WERI-Rb-1 (cell line): ENCODE results near the gene ALPK1.

Source experiments
- DNase-seq: peaks from one replicate; pipeline ENCODE4 v3.0.0-alpha.2; 2020
- H3K27ac ChIP-seq: fragments of 250-450 bp; sonication (Bioruptor Pico); 2 replicates; pipeline ENCODE4 v1.5.1; 2020; ENCODE audit warnings: mild to moderate bottlenecking, moderate library complexity
- H3K27me3 ChIP-seq: fragments of 250-450 bp; sonication (Bioruptor Pico); 2 replicates; pipeline ENCODE4 v1.5.1; 2021; ENCODE audit warnings: mild to moderate bottlenecking, low read depth, moderate library complexity; ENCODE audit not compliant: insufficient read depth, severe bottlenecking
- H3K36me3 ChIP-seq: fragments of 250-450 bp; sonication (Bioruptor Pico); 2 replicates; pipeline ENCODE4 v1.5.1; 2020; ENCODE audit warnings: mild to moderate bottlenecking, moderate library complexity
- H3K4me3 ChIP-seq: 2 replicates; pipeline ENCODE4 v1.5.1; 2011; ENCODE audit warnings: low read depth, mild to moderate bottlenecking, control low read depth, low read length
- H3K9me3 ChIP-seq: fragments of 250-450 bp; sonication (Bioruptor Pico); 2 replicates; pipeline ENCODE4 v1.5.1; 2021; ENCODE audit warnings: mild to moderate bottlenecking, moderate library complexity; ENCODE audit not compliant: severe bottlenecking
- CTCF ChIP-seq: IDR thresholded peaks from 2 replicates; pipeline ENCODE4 v1.5.1; 2011; ENCODE audit warnings: low read depth, mild to moderate bottlenecking, control low read depth, inconsistent platforms, low read length

ALPK1 gene

GRCh38 chr4:112311516-112311915, 14.3 kb downstream of the ALPK1 start:
- Histone ChIP-seq H3K4me3 (no peak overlapping the region), H3K36me3 (no peaks in the 10 kb centered on the region), H3K9me3 (no peaks in the 10 kb centered on the region), H3K27me3 (no peaks in the 10 kb centered on the region), H3K27ac (no peak overlapping the region)
- no peak for DNase-seq
- TF ChIP-seq CTCF, result no peak

DNA sequence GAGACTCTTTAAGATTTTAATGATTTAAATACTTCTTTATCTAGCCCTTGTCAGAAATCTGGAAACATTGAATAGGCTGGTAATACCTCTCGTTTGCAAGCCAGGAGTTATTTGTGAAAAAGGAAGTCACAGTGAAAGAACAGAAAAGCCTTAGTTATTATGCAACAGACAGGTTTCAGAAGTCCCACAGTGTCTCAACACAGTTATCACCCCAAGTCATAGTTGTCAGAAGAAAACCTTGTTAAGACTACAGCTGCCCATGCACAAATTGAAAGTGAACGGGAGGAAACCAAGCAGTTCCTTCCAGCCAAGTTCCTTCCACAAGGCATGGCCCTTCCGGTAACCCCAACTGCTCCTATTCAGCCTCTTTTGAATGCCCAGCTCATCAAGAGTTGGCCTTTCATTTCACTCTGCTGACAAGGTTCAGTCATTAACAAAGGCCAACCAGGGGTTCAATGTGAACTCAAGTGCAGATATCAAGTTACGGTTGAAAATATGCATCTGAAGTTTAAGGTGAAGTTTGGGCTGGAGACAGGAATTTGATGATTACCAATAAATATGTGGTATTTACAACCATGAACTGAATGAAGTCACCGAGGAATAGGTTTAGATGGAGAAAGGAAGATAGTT, 15.6 kb downstream of the ALPK1 start:
- Histone ChIP-seq H3K27me3 (no peaks in the 10 kb centered on the region), H3K27ac (no peak overlapping the region), H3K9me3 (no peaks in the 10 kb centered on the region), H3K36me3 (no peaks in the 10 kb centered on the region), H3K4me3 (no peak overlapping the region)
- no peak for TF ChIP-seq CTCF
- no peak for DNase-seq

GRCh38 chr4:112315446-112315845, 18.3 kb downstream of the ALPK1 start:
- Histone ChIP-seq H3K27ac (no peak overlapping the region), H3K4me3 (no peak overlapping the region)
- no peak for TF ChIP-seq CTCF

GRCh38 chr4:112316360-112316759, 19.2 kb downstream of the ALPK1 start:
- DNase-seq, result no peak
- no peak for TF ChIP-seq CTCF
- H3K27ac ChIP-seq, result no peak overlapping the region
- H3K9me3 ChIP-seq, result no peaks in the 10 kb centered on the region
- no peak overlapping the region for H3K4me3 ChIP-seq
- no peaks in the 10 kb centered on the region for H3K36me3 ChIP-seq
- H3K27me3 ChIP-seq, result no peaks in the 10 kb centered on the region

More at GRCh38 chr4:112315446-112315845, 18.3 kb downstream of the ALPK1 start:
- Histone ChIP-seq H3K27me3 (no peaks in the 10 kb centered on the region), H3K36me3 (no peaks in the 10 kb centered on the region), H3K9me3 (no peaks in the 10 kb centered on the region)
- no peak for DNase-seq

- peaks cover 4% of the 10 kb centered on the region for H3K27me3 ChIP-seq
- H3K27ac ChIP-seq, result no peak overlapping the region
- H3K9me3 ChIP-seq, result no peaks in the 10 kb centered on the region
- H3K36me3 ChIP-seq, result no peaks in the 10 kb centered on the region
- DNase-seq, result no peak
- TF ChIP-seq CTCF, result no peak
- H3K4me3 ChIP-seq, result no peak overlapping the region
Observed at GRCh38 chr4:112318239-112319142, 21.3 kb downstream of the ALPK1 start.
